Astrocyte (in vitro differentiated cells and primary cell): ENCODE data around the gene SQSTM1.

Experiments
- CTCF ChIP-seq: IDR thresholded peaks from 2 replicates; pipeline ENCODE4 v1.5.1; 2011; ENCODE audit warnings: low read depth, mild to moderate bottlenecking, inconsistent platforms, low read length, moderate library complexity; ENCODE audit not compliant: insufficient read depth
- EZH2 ChIP-seq: IDR thresholded peaks from 2 replicates; pipeline ENCODE4 v1.6.1; 2012; ENCODE audit warnings: mild to moderate bottlenecking, low read length, inconsistent platforms; ENCODE audit not compliant: insufficient read depth

DNA sequence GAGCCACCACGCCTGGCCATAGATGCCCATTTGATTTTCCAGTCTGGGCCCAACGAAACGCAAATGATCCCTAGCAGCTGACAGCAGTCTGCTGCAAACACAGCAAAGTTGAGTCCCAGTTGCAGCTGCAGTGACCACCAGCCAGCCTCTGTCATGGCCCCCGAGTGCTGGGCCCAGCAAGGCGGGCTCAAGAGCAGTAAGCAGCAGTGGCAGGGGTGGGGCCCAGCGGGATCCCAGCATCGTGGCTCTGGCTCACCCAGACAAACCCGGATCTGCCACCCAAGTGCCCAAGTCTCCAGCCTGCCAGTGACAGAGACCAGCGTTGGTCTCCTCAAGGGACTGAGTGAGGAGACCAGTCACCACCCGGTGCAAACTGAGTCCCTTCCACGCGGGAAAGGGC lies 33.8 kb upstream of the SQSTM1 start:
- no peak for TF ChIP-seq CTCF
- TF ChIP-seq EZH2, result no peak
